Activated CD4-positive, alpha-beta T cell treated with anti-CD3 and anti-CD28 coated beads, Interleukin-2, amount 10 ng/mL, durations not matched to agents 7 days and 5 days (primary cell): ENCODE measurements around the gene SUGP1. TPM values are rescaled to one million over a fixed set of nuclear protein-coding genes. Genes with fewer than 3 reads are reported as not detected.

Experiments
- CTCF ChIA-PET: fragments of 350-600 bp; sonication (Branson Sonifier 250); formaldehyde crosslinking; loops from one replicate; lab custom pipeline; 2021; ENCODE audit warnings: antibody characterized with exemption; lab: Charles Lee
- POLR2A ChIA-PET: fragments of 350-600 bp; sonication (Branson Sonifier 250); formaldehyde crosslinking; loops from one replicate; lab custom pipeline; 2021; ENCODE audit warnings: antibody characterized with exemption; lab: Charles Lee
- DNase-seq: peaks from one replicate; pipeline ENCODE4 v3.0.0-alpha.2; 2020
- H3K27ac Mint-ChIP-seq: one replicate; pipeline ENCODE4 v1.8.0; 2021; ENCODE audit warnings: mild to moderate bottlenecking, moderate library complexity, mixed read lengths
- H3K27me3 Mint-ChIP-seq: one replicate; pipeline ENCODE4 v1.8.0; 2021; ENCODE audit warnings: mixed read lengths
- H3K36me3 Mint-ChIP-seq: one replicate; pipeline ENCODE4 v1.8.0; 2021; ENCODE audit warnings: low read depth, mixed read lengths
- H3K4me1 Mint-ChIP-seq: one replicate; pipeline ENCODE4 v1.8.0; 2021; ENCODE audit warnings: mixed read lengths
- H3K4me3 Mint-ChIP-seq: one replicate; pipeline ENCODE4 v1.8.0; 2021; ENCODE audit warnings: mild to moderate bottlenecking, moderate library complexity, mixed read lengths
- H3K9me3 Mint-ChIP-seq: one replicate; pipeline ENCODE4 v1.8.0; 2021; ENCODE audit warnings: mixed read lengths
- total RNA-seq, 2 experiments: library from RNA; stranded (reverse); gene quantifications; one replicate each; pipeline ENCODE4 v1.2.3, GENCODE V29; 2021

Gene SUGP1
- total RNA-seq, 2 experiments from 2014 or later, result 70.8 to 73.1 TPM

DNA sequence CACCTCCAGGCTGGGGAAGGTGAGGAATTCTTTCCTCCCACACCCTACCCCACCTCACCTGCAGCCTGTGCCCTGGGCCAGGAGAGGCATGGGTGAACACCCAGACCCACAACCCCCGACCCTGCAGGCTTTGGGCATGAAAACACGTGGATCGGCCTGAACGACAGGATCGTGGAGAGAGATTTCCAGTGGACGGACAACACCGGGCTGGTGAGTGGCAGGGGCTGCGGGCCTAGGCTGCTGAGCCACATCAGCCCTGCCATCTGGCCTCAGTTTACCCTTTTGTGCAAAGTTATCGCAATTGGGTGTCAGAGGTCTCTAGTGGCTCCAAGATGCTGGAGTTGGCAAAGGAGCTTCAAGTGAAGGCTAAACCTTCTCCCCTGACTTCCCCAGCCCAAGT is 79.8 kb downstream of the SUGP1 start:
- peaks cover 5% of the 10 kb centered on the region for H3K9me3 Mint-ChIP-seq
- H3K27ac Mint-ChIP-seq, result no peak overlapping the region
- H3K36me3 Mint-ChIP-seq, result peaks cover 2% of the 10 kb centered on the region
- no peak overlapping the region for H3K4me3 Mint-ChIP-seq
- peaks cover 4% of the 10 kb centered on the region for H3K27me3 Mint-ChIP-seq
- no peaks in the 10 kb centered on the region for H3K4me1 Mint-ChIP-seq
- ChIA-PET CTCF (interaction anchor here (0.6 kb wide), 1 partner anchor 79 kb away, joined by 4 read pairs; no protein-coding TSS in a partner anchor), POLR2A (no interaction called here)
- DNase-seq, result no peak

DNA sequence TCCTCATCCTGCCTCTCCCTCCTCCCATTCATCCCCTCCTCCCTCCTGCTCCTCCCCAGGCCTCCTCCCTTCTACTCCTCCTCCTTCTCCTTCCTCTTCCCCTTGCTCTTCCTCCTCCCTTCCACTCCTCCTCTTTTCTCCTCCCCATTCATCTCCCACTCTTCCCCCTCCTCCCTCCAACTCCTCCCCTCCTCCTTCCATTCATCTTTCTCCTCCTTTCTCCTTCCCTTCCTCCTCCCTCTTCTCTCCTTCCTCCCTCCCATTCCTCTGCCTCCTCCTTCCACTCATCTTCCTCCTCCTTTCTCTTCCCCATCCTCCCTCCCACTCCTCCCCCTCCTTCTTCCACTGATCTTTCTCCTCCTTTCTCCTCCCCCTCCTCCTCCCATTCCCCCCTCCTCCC is 80.6 kb downstream of the SUGP1 start:
- ChIA-PET CTCF (no interaction called here), POLR2A (no interaction called here)
- no peak for DNase-seq
- H3K4me3 Mint-ChIP-seq, result no peak overlapping the region
- H3K9me3 Mint-ChIP-seq, result peaks cover 5% of the 10 kb centered on the region
- H3K36me3 Mint-ChIP-seq, result peaks cover 2% of the 10 kb centered on the region
- no peak overlapping the region for H3K27ac Mint-ChIP-seq
- peaks cover 4% of the 10 kb centered on the region for H3K27me3 Mint-ChIP-seq
- H3K4me1 Mint-ChIP-seq, result no peaks in the 10 kb centered on the region

DNA sequence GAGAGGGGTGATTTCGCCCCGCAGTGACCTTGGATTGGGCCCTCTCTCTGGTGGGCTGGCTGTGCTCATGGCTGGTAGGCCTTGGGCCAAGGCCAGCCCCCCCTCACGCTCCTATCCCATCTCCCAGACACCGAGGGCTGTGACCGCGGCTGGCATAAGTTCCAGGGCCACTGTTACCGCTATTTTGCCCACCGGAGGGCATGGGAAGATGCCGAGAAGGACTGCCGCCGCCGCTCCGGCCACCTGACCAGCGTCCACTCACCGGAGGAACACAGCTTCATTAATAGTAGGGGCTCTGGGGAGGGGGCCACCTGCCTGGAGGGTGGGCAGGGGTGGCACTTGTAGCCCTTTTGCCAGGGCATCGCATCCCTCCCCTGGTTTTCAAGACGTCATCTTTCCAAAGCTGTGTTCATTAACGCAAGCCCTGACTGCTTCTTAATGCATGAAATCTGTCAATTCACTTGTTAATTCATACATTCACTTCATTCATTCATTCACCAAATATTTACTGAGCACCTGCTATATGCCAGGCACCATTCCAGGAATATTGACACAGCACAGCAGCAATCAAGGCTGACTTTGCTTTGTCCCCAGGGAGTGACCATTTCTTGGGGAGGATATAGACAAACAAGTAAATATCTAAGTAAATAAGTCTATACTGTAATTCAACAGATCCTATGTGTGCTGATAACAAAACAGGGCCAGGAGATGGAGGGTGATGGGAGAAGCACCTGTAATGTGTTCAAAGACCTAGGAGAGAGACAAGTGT is 82.0 kb downstream of the SUGP1 start:
- H3K9me3 Mint-ChIP-seq, result peaks cover 16% of the 10 kb centered on the region
- H3K36me3 Mint-ChIP-seq, result peaks cover 2% of the 10 kb centered on the region
- H3K4me3 Mint-ChIP-seq, result no peak overlapping the region
- H3K27me3 Mint-ChIP-seq, result peaks cover 2% of the 10 kb centered on the region
- H3K4me1 Mint-ChIP-seq, result no peaks in the 10 kb centered on the region
- CTCF ChIA-PET, result no interaction called here
- DNase-seq, result no peak
- POLR2A ChIA-PET, result no interaction called here
- H3K27ac Mint-ChIP-seq, result no peak overlapping the region

DNA sequence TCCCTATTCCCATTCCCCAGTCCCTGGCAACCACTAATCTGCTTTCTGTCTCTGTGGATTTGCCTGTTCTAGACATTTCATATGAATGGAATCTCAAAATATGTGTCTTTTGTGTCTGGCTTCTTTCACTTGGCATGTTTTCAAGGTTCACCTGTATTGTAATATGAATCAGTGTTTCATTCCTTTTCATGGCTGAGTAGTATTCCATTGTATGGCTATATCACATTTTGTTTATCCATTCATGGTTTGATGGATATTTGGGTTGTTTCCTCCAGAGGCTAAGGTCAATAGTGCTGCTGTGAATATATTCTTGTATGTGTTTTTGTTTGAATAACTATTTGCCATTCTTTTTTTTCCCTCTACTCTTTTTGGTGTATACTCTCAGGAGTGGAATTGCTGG is 84.1 kb downstream of the SUGP1 start:
- Mint-ChIP-seq H3K36me3 (peaks cover 2% of the 10 kb centered on the region), H3K9me3 (peaks cover 17% of the 10 kb centered on the region), H3K27ac (no peak overlapping the region), H3K27me3 (peaks cover 5% of the 10 kb centered on the region), H3K4me3 (no peak overlapping the region), H3K4me1 (no peaks in the 10 kb centered on the region)
- ChIA-PET POLR2A (no interaction called here), CTCF (no interaction called here)
- DNase-seq, result no peak

DNA sequence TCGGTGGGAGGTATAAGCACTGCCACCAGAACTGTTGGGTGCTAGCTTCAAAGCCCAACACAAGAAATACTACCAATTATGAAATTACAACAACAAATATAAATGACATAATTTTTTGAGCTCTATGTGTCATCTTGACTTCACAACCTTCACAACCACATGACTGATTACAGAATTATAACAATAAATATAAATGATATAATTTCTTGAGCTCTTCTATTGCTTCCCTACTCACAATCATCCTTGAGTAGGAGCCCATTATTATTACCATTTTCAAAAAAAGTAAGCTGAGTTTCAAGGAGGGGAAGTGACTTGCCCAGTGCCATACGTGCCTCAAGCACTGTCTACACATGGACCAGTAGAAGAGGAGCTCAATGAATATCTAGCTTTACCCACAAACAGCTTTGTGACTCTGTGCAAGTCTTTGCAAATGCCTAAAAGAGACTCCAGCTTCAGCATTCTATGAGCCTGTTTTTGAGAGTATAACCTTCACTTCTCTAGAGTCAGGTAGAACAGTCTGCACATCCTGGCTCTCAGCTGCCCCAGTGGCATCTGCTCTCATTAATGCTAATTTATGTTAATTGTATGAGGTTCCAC is 86.0 kb downstream of the SUGP1 start:
- H3K36me3 Mint-ChIP-seq, result peaks cover 2% of the 10 kb centered on the region
- no peaks in the 10 kb centered on the region for H3K4me1 Mint-ChIP-seq
- peaks cover 5% of the 10 kb centered on the region for H3K27me3 Mint-ChIP-seq
- peaks cover 17% of the 10 kb centered on the region for H3K9me3 Mint-ChIP-seq
- CTCF ChIA-PET, result interaction anchor here (0.6 to 2.5 kb wide), 3 partner anchors 9 to 44 kb away, joined by 3 to 11 read pairs (median 3); no protein-coding TSS in a partner anchor
- no peak overlapping the region for H3K4me3 Mint-ChIP-seq
- no peak overlapping the region for H3K27ac Mint-ChIP-seq
- POLR2A ChIA-PET, result no interaction called here
- no peak for DNase-seq

DNA sequence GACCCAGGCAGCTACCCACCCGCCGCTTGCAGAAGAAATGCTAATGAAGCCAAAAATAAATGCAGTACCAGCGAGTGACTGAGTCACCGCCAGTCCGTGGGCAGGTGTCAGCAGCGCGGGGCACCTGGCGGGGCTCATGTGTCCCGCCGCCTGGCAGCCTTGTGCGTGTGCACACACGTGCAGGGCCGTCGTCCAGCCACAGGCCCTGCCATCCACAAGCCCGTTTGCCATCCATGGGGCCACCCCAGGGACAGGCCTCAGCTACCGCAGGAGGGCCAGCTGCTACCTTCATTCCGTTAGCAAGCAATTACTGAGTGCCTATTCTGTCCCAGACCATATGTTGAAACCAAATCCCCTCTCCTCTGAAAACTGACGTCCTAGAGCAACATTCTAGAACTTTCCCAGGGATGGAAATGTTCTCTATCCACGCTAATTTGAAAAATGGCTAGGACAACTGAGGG is 88.0 kb downstream of the SUGP1 start:
- Mint-ChIP-seq H3K4me1 (no peaks in the 10 kb centered on the region), H3K27me3 (peaks cover 5% of the 10 kb centered on the region), H3K4me3 (no peak overlapping the region), H3K9me3 (peaks cover 17% of the 10 kb centered on the region), H3K36me3 (peaks cover 2% of the 10 kb centered on the region), H3K27ac (no peak overlapping the region)
- POLR2A ChIA-PET, result no interaction called here
- DNase-seq, result no peak
- CTCF ChIA-PET, result no interaction called here

DNA sequence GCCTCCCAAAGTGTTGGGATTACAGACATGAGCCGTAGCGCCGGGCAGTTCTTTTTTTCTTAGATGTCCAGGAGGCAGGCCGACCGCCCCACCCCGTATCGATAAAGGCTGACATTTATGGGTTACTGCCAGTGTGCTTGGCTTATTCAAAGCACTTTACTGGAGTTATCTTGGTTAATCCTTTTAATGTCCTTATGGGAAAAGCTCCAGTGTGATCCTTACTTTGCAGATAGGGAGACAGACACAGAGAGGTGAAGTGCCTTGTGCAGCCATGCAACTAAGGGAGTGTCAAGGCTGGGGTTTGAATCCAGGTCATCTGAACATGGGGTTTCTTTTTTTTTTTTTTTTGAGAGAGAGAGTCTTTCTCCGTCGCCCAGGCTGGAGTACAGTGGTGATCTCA is 89.3 kb downstream of the SUGP1 start:
- Mint-ChIP-seq H3K9me3 (peaks cover 13% of the 10 kb centered on the region), H3K27me3 (peaks cover 2% of the 10 kb centered on the region), H3K4me3 (no peak overlapping the region), H3K27ac (no peak overlapping the region), H3K36me3 (no peaks in the 10 kb centered on the region), H3K4me1 (no peaks in the 10 kb centered on the region)
- ChIA-PET POLR2A (interaction anchor here (0.7 kb wide), 1 partner anchor 10 kb away, joined by 4 read pairs; no protein-coding TSS in a partner anchor), CTCF (interaction anchor here (0.6 to 0.7 kb wide), 3 partner anchors 54 to 482 kb away, joined by 3 read pairs; no protein-coding TSS in a partner anchor)
- DNase-seq, result no peak

DNA sequence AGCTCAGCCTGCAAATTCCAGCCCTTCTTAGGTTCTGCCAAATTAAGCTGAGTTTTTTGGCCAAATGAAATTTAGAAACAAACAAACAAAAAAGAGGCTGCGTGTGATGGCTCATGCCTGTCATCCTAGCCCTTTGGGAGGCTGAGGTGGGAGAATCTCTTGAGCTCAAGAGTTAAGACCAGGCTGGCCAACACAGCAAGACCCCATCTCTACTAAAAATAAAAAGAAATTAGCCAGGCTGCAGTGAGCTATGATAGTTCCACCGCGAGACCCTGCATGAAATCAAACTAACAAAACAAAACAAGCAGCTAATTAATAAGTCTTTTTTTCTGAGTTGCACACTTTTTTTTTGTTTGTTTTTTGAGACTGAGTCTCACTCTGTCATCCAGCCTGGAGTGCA is 90.6 kb downstream of the SUGP1 start:
- CTCF ChIA-PET, result interaction anchor here (0.9 to 1.1 kb wide), 2 partner anchors 20 to 114 kb away, joined by 3 read pairs; no protein-coding TSS in a partner anchor
- Mint-ChIP-seq H3K4me1 (peaks cover 4% of the 10 kb centered on the region), H3K4me3 (no peak overlapping the region), H3K9me3 (peaks cover 11% of the 10 kb centered on the region), H3K36me3 (no peaks in the 10 kb centered on the region), H3K27ac (no peak overlapping the region), H3K27me3 (peaks cover 7% of the 10 kb centered on the region)
- no peak for DNase-seq
- POLR2A ChIA-PET, result interaction anchor here (0.7 kb wide), 1 partner anchor 321 kb away, joined by 3 read pairs; no protein-coding TSS in a partner anchor

GRCh38 chr19:19227217-19227616 is 93.1 kb downstream of the SUGP1 start:
- ChIA-PET CTCF (no interaction called here), POLR2A (no interaction called here)
- DNase-seq, result no peak
- Mint-ChIP-seq H3K36me3 (no peaks in the 10 kb centered on the region), H3K4me1 (peaks cover 5% of the 10 kb centered on the region), H3K27ac (no peak overlapping the region), H3K9me3 (no peaks in the 10 kb centered on the region), H3K4me3 (no peak overlapping the region), H3K27me3 (peaks cover 19% of the 10 kb centered on the region)

DNA sequence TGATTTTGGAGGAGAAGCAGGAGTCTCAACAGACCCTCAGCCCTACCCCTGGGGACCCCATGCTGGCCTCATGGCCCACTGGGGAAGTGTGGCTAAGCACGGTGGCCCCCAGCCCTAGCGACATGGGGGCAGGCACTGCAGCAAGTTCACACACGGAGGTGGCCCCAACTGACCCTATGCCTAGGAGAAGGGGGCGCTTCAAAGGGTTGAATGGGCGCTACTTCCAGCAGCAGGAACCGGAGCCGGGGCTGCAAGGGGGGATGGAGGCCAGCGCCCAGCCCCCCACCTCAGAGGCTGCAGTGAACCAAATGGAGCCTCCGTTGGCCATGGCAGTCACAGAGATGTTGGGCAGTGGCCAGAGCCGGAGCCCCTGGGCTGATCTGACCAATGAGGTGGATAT is 93.6 kb downstream of the SUGP1 start:
- POLR2A ChIA-PET, result no interaction called here

DNA sequence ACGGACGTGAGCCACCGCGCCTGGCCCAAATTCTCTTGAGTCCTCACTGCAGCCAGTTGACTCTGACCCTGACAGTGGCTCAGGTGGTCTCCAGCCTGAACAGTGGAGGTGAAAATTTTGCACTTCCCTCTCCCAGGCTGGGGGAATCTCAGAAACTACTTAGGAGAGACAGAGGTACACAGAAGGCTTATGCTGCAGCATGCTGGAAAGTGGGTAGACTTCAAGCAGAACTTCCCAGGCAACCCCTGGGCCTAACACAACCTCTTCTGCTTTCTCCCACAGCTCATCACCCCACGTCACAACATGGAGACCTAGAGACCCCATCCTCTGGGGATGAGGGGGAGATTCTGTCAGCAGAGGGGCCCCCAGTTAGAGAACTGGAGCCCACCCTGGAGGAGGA is 94.1 kb downstream of the SUGP1 start:
- POLR2A ChIA-PET, result no interaction called here
- CTCF ChIA-PET, result interaction anchor here (1.6 to 2.8 kb wide), 2 partner anchors 8 to 34 kb away, joined by 6 to 11 read pairs; partner anchors contain the start of genes BORCS8 and RFXANK
- peaks cover 19% of the 10 kb centered on the region for H3K27me3 Mint-ChIP-seq

More for the DNA sequence above, 93.6 kb downstream of the SUGP1 start:
- no peak overlapping the region for H3K27ac Mint-ChIP-seq
- H3K9me3 Mint-ChIP-seq, result no peaks in the 10 kb centered on the region
- H3K4me3 Mint-ChIP-seq, result no peak overlapping the region
- peaks cover 5% of the 10 kb centered on the region for H3K4me1 Mint-ChIP-seq
- no peak for DNase-seq
- CTCF ChIA-PET, result no interaction called here
- no peaks in the 10 kb centered on the region for H3K36me3 Mint-ChIP-seq
- peaks cover 19% of the 10 kb centered on the region for H3K27me3 Mint-ChIP-seq

More for the DNA sequence above, 94.1 kb downstream of the SUGP1 start:
- no peaks in the 10 kb centered on the region for H3K9me3 Mint-ChIP-seq
- H3K27ac Mint-ChIP-seq, result no peak overlapping the region
- H3K4me1 Mint-ChIP-seq, result peaks cover 5% of the 10 kb centered on the region
- H3K4me3 Mint-ChIP-seq, result no peak overlapping the region
- H3K36me3 Mint-ChIP-seq, result no peaks in the 10 kb centered on the region
- no peak for DNase-seq
